Stimulated activated naive CD4-positive, alpha-beta T cell treated with Interleukin-2 at 50 U/mL for 16 hours (primary cell): ENCODE results near the gene WDR75.
"Not testable (repeated sequence)": the region's sequence is repeated elsewhere in the genome, so short reads cannot be mapped to it uniquely, and the experiment has no call there.

Source experiments
- DNase-seq: peaks from one replicate; lab custom pipeline; 2025; lab: John Stamatoyannopoulos, UW

Gene WDR75

GRCh38 chr2:189440947-189441708 is at the start of gene WDR75:
Gene WDR75, plus strand, starts transcription at chr2:189441474. Its CDS starts 19 bp downstream, at chr2:189441493.
- DNase-seq = peak; percentile 93

DNA sequence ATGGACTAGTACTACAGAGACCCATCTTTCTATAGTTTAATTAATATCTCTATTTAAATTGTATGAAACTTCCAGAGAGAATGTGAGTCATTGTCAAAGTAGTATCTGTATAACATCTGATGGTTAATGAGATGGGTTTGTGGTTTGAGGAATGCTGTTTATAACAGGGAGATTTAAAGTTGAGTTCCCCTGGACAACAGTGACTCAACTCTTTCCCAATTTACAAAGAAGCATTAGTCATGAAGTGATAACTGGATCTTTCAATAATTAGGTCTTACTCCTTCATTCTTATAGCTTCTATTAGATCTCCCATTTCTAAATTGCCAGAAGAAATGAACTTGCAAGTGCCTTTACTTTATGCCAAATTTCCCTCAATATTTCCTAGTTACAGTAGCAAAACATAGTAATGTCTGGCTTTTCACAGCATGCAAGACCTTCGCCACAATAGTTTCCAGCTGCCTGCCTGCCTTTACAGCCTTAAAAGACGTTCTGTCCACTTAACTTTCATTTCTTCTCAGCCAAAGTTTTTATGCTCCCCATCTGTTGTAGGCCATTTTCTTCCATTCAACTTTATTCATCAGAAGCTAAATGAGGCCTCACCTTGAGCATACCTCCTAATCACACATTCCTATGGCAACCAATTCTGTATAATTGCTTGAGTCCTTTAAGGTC is 47.7 kb upstream of the WDR75 start:
- no peak for DNase-seq

GRCh38 chr2:189394525-189394924 is 46.7 kb upstream of the WDR75 start:
- DNase-seq = no peak

DNA sequence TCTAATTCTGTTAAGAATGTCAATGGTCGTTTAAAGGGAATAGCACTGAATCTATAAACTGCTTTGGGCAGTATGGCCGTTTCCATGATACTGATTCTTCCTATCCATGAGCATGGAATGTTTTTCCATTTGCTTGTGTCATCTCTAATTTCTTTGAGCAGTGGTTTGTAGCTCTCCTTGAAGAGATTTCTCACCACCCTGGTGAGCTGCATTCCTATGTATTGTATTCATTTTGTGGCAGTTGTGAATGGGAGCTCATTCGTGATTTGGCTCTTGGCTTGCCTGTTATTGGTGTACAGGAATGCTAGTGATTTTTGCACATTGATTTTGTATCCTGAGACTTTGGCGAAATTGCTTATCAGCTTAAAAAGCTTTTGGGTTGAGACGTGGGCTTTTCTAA is 38.3 kb upstream of the WDR75 start:
- no peak for DNase-seq

DNA sequence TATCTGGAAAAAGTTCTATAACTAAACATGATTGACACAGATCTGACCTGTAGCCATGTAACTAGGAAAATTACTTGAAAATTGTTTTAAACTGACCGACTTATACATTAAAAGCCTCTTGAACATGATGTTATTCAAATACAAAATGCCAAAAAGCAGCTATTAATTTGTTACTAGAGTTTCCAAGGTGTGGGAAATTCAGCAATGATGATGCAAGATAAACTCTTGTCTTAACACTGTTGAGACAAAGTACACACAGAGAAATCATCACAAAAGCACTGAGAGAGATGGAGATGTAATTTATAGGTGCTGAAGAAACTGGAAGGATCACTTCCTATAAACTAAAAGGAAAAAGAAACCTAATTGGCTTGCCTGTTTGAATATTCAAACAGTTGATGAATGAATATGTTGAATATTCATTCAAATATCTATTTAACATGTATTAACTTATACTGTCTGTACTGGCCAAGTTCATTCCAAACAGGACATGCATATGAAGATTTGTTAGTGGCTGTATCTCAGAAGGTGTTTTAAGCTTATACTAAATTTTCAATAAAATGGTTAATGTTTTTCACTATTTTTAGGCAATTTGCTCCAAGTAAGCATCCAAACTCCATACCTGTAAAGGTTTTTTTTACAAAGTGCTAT is 34.6 kb upstream of the WDR75 start:
- DNase-seq = no peak

GRCh38 chr2:189407281-189408209 is 33.7 kb upstream of the WDR75 start:
- no peak for DNase-seq

DNA sequence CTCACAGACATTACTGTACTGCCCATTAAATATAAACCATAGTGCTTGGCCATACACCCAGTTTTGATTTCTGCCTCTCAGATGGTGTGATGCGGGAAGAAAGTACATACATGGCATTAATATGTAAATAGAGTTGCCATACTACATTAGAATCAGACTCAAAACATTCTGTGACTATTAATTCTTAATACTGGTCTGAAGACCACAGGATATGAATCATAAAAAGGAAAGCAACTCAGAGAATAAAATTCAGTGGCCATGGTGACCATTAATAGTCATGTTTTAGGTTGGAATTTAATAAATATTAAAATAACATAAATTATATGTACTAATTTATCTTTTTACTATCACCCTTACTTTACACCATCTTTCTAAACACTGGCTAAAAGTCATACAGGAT is 33.0 kb upstream of the WDR75 start:
- DNase-seq = no peak

GRCh38 chr2:189409131-189409530 is 32.1 kb upstream of the WDR75 start:
- DNase-seq = no peak

GRCh38 chr2:189409647-189410046 is 31.6 kb upstream of the WDR75 start:
- DNase-seq = no peak

DNA sequence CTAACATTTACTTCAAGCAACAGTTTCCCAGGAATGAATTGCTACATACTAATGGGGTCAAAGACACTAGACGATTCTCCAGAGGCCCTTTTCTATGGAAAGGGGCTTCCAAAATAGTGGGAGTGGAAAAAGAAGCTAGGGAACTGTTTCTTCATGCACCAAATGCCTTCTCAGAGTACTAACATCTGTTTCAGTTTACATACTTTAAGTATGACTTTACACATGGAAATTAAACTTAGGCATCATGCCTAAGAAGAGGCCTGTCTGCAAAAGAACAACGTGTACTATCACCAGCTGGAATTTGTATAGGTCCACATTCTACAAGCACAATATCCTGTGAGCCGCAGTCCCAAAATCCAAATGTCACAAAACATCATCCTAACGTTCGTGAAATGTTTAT is 29.4 kb upstream of the WDR75 start:
- DNase-seq = no peak

GRCh38 chr2:189412330-189412953 is 28.8 kb upstream of the WDR75 start:
- no peak for DNase-seq

DNA sequence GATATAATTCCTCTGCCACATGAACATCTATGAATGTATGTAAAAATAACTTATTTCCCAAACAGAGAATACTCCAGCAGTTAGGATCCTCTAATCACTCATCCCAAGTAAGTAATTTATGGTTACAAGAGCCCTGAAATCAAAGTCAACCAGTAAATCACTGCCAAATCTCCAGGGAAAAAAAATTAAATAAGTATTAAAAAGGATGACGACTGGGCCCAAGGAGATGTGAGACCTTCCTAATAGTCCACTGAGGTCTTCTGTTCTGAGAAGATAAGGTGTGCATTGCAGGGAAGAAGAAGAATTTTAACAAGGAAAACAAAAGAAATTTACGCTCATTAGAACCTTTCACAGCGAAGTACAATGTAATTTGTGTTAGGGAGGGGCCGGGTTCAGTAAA is 28.0 kb upstream of the WDR75 start:
- no peak for DNase-seq

GRCh38 chr2:189421644-189422043 is 19.6 kb upstream of the WDR75 start:
- DNase-seq = no peak

- no peak for DNase-seq
Observed at GRCh38 chr2:189424961-189425360, 16.3 kb upstream of the WDR75 start.

GRCh38 chr2:189425676-189426075 is 15.6 kb upstream of the WDR75 start:
- no peak for DNase-seq

DNA sequence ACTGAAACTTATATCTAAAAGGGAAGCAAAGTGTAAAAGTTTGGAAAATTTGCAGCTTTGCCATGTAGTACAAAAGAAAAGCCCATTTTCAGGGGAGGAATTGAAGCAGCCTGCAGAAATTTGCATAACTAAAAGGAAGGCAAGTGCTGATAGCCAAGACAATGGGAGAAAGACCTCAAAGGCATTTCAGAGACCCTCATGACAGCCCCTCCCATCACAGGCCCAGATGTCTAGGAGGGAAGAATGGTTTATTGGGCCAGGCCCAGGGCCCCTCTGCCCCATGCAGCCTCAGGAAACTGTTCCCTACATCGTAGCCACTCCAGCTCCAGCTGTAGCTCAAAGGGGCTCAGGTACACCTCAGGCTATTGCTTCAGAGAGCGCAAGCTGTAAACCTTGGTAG is 14.4 kb upstream of the WDR75 start:
- DNase-seq = no peak

- no peak for DNase-seq
Observed at GRCh38 chr2:189427872-189428271, 13.4 kb upstream of the WDR75 start.

DNA sequence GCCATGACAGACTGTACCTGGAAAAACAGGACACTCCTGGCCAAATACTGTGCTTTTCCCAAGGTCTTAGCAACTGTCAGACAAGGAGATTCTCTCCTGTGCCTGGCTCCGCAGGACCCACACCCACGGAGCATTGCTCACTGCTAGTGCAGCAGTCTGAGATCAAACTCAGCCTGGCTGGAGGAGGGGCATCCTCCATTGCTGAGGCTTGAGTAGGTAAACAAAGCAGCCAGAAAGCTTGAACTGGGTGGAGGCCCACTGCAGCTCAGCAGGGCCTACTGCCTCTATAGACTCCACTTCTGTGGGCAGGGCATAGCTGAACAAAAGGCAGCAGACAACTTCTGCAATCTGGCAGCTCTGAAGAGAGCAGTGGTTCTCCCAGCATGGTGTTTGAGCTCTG is 10.8 kb upstream of the WDR75 start:
- not testable (repeated sequence) for DNase-seq

- DNase-seq = not testable (repeated sequence)
Observed at GRCh38 chr2:189435803-189436202, 5.5 kb upstream of the WDR75 start.

DNA sequence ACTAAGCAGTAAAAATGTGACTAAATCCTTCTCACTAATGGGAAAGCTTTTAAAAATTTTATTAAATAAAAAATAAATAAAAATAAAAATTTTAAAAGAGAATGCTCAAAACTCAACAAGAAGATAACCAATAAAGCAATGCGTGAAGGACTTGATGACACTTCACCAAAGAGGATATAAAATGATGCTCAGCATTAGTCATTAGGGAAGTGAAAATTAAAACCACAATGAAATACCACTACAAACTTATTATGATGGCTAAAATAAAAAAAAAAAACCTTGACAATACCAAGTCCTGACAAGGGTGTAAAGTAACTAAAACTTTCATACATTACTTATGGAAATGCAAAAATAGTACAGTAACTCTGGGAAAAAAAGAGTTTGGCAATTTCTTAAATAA is 3.3 kb upstream of the WDR75 start:
- DNase-seq = no peak

DNA sequence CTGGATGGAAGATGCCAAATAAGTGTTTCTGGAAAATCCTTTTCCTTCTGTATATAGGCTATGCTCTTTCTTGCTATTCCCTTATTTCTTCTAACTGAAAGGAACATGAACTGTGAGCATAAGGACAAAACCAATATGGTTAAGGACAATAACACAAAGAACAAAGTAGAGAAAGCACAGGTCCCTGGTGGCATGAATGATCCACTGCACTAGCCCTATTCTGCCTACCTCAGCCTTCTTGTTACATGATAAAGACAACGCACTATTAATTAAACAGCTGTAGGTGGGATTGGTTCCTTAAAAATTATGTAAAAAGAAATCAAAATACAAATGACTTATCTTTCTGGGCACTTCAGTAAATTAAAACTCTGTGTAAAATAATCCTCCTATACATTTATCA is 1.9 kb upstream of the WDR75 start:
- DNase-seq = no peak

DNA sequence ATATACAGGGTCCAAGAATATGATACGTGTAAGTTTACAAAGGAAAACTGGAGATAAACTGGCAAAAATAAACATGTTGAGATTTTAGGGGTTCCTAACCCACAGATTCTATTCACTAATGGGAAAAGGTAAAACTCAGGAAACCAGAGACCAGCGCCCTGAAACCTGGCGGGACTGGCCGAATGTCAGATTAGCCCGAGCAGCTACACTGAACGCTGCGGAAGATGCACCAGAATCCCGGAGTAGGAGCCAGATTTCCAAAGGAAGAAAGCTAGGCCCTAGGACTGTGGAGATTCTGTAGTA is 679 bp upstream of the WDR75 start:
- no peak for DNase-seq
